ENCODE results near the gene EDN1.
"Not testable (repeated sequence)": the region's sequence is repeated elsewhere in the genome, so short reads cannot be mapped to it uniquely, and the experiment has no call there.

DNA sequence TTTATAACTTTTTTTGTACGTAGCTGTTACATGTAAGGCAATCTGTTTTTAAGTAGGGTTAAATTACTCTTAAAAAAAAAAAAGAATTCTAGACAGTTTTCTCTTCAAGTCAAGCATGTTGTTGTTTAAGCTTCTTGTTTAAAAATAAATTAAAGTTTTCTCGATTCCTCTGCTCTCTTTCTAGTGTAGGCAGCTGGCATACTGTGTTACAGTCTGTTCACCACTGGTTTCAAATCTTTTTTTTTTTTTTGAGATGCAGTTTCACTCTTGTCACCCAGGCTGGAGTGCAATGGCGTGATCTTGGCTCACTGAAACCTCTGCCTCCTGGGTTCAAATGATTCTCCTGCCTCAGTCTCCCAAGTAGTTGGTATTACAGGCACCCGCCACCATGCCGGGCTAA is 29.9 kb downstream of the EDN1 start:
- TF ChIP-seq EZH2 (IDR thresholded peaks at IDR 0.05; ENCODE audit: low read length): not testable (repeated sequence)
- TF ChIP-seq, protein P1, sequence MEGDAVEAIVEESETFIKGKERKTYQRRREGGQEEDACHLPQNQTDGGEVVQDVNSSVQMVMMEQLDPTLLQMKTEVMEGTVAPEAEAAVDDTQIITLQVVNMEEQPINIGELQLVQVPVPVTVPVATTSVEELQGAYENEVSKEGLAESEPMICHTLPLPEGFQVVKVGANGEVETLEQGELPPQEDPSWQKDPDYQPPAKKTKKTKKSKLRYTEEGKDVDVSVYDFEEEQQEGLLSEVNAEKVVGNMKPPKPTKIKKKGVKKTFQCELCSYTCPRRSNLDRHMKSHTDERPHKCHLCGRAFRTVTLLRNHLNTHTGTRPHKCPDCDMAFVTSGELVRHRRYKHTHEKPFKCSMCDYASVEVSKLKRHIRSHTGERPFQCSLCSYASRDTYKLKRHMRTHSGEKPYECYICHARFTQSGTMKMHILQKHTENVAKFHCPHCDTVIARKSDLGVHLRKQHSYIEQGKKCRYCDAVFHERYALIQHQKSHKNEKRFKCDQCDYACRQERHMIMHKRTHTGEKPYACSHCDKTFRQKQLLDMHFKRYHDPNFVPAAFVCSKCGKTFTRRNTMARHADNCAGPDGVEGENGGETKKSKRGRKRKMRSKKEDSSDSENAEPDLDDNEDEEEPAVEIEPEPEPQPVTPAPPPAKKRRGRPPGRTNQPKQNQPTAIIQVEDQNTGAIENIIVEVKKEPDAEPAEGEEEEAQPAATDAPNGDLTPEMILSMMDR (optimal IDR thresholded peaks at IDR 0.05 in 1 of 3, IDR thresholded peaks at IDR 0.05 in 1 of 3, conservative IDR thresholded peaks at IDR 0.05 in 1 of 3; ENCODE audit: extremely low read depth in 1 of 3, insufficient read depth in 2 of 3, low read length in 3 of 3): not testable (repeated sequence)
